Measurements from ENCODE around the gene EN2.
"Not testable (repeated sequence)": the region's sequence is repeated elsewhere in the genome, so short reads cannot be mapped to it uniquely, and the experiment has no call there.

The EN2 gene

GRCh38 chr7:155425887-155426286 is 32.0 kb upstream of the EN2 start:
- DNase-seq (ENCODE audit: low read depth in 4 of 4, low spot score in 1 of 4), result no peak

- no peak for DNase-seq (ENCODE audit: low read depth in 4 of 4, low spot score in 1 of 4)
These were observed 31.2 kb upstream of the EN2 start for GRCh38 chr7:155426543-155427410.

GRCh38 chr7:155427411-155428038 is 30.4 kb upstream of the EN2 start:
- no peak for DNase-seq (ENCODE audit: low read depth in 4 of 4, low spot score in 1 of 4)

- no peak for DNase-seq (ENCODE audit: low read depth in 4 of 4, low spot score in 1 of 4)
These were observed 29.6 kb upstream of the EN2 start for GRCh38 chr7:155428171-155428834.

- DNase-seq (ENCODE audit: low read depth in 4 of 4, low spot score in 1 of 4), result no peak
These were observed 28.3 kb upstream of the EN2 start for GRCh38 chr7:155429651-155430050.

- DNase-seq (ENCODE audit: low read depth in 4 of 4, low spot score in 1 of 4), result no peak
These were observed 27.3 kb upstream of the EN2 start for GRCh38 chr7:155430606-155431005.

- DNase-seq (ENCODE audit: low read depth in 4 of 4, low spot score in 1 of 4), result no peak
These were observed 26.7 kb upstream of the EN2 start for GRCh38 chr7:155431231-155431630.

GRCh38 chr7:155431711-155432110 is 26.2 kb upstream of the EN2 start:
- DNase-seq (ENCODE audit: low read depth in 4 of 4, low spot score in 1 of 4), result no peak

- no peak for DNase-seq (ENCODE audit: low read depth in 4 of 4, low spot score in 1 of 4)
These were observed 22.8 kb upstream of the EN2 start for GRCh38 chr7:155435110-155435509.

GRCh38 chr7:155437836-155438235 is 20.1 kb upstream of the EN2 start:
- no peak for DNase-seq (ENCODE audit: low read depth in 4 of 4, low spot score in 1 of 4)

- no peak for DNase-seq (ENCODE audit: low read depth in 4 of 4, low spot score in 1 of 4)
These were observed 19.2 kb upstream of the EN2 start for GRCh38 chr7:155438777-155439176.

- DNase-seq (ENCODE audit: low read depth in 4 of 4, low spot score in 1 of 4), result no peak
These were observed 18.5 kb upstream of the EN2 start for GRCh38 chr7:155439311-155440017.

GRCh38 chr7:155440018-155440410 is 17.9 kb upstream of the EN2 start:
- DNase-seq (ENCODE audit: low read depth in 4 of 4, low spot score in 1 of 4), result no peak

GRCh38 chr7:155441856-155442255 is 16.1 kb upstream of the EN2 start:
- DNase-seq (ENCODE audit: low read depth in 4 of 4, low spot score in 1 of 4), result no peak

GRCh38 chr7:155444746-155445145 is 13.2 kb upstream of the EN2 start:
- no peak for DNase-seq (ENCODE audit: low read depth in 4 of 4, low spot score in 1 of 4)

- DNase-seq (ENCODE audit: low read depth in 4 of 4, low spot score in 1 of 4), result not testable (repeated sequence)
These were observed 12.3 kb upstream of the EN2 start for GRCh38 chr7:155445606-155446005.

- DNase-seq (ENCODE audit: low read depth in 4 of 4, low spot score in 1 of 4), result no peak
These were observed 10.3 kb upstream of the EN2 start for GRCh38 chr7:155447603-155448002.

- DNase-seq (ENCODE audit: low read depth in 4 of 4, low spot score in 1 of 4), result no peak
These were observed 9.3 kb upstream of the EN2 start for GRCh38 chr7:155448632-155449007.

- DNase-seq (ENCODE audit: low read depth in 4 of 4, low spot score in 1 of 4), result no peak
These were observed 8.7 kb upstream of the EN2 start for GRCh38 chr7:155449008-155449868.

- no peak for DNase-seq (ENCODE audit: low read depth in 4 of 4, low spot score in 1 of 4)
These were observed 7.9 kb upstream of the EN2 start for GRCh38 chr7:155449869-155450557.
